Testis (tissue), 2 donors: ENCODE results near the gene ESRRA.

ENCODE experiments used
- CTCF ChIP-seq, 3 experiments: fragments of 450-650 bp in 2 of 3; fragments of 200-600 bp in 1 of 3; sonication (generic) in 1 of 3; IDR thresholded peaks; one replicate each; pipeline ENCODE4 v1.5.1; 2016 to 2019; ENCODE audit warnings: antibody characterized with exemption in 3 of 3, mild to moderate bottlenecking in 2 of 3, moderate library complexity in 1 of 3
- POLR2A ChIP-seq: fragments of 450-650 bp; IDR thresholded peaks from one replicate; pipeline ENCODE4 v1.6.1; 2017; ENCODE audit warnings: antibody characterized with exemption, mild to moderate bottlenecking, moderate library complexity

DNA sequence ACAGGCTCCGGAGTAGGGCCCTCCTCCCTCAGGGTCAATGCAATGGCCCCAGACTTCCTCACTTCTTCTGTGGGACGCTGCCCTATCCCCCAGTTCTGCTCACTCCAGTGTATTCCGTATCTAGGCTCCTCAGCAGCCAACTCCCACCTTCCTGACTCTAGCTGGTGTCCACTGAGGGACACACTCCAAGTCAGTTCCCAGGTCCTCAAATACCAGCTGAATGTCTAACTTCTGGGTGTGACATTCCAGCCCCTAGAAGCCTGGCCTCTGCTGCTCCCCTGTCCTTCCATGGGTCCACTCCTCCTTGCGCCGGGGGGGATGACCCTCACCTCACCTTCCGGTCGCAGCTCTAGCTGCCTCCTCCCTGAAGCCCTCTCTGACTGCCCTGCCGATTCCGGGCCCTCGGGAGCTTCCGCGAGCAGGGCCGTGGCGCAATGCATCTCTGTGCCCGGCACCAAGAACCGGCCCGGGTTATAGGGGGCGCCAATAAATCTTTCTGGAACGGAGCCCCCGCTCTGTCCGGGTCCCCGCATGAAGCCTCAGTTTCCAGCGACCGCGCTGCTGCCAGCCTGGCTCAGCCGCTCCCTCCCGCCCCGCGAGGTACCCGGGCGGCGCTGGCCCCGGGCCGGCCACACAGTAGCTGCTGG is 36.3 kb upstream of the ESRRA start:
- TF ChIP-seq CTCF (IDR thresholded peaks at IDR 0.05) (no peak), POLR2A (no peak)
